Erythroblast (primary cell): ENCODE measurements around the gene SYNRG.

ENCODE experiments used
- GATA1 ChIP-seq: IDR thresholded peaks from 2 replicates; pipeline ENCODE4 v1.6.1; 2011; ENCODE audit warnings: low read depth, mild to moderate bottlenecking, control low read depth, low read length, moderate library complexity
- POLR2A ChIP-seq: IDR thresholded peaks from 2 replicates; pipeline ENCODE4 v1.6.1; 2011; ENCODE audit warnings: mild to moderate bottlenecking, low read length

DNA sequence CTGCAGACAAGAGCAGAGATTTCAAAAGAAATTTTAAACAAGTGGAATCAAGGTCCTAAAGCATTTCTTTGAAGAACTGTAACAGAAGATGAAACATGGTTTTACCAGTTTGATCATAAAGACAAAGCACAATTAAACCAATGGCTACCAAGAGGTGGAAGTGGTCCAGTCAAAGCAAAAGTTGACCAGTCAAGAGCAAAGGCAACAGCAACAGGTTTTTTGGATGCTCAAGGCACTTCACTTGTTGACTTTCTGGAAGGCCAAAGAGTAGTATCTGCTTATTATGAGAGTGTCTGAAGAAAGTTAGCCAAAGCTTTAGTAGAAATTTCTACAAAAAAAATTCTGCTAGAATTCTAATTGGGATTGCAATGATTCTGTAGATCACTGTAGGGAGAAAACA is 28.7 kb upstream of the SYNRG start:
- TF ChIP-seq POLR2A (no peak), GATA1 (no peak)
